Measurements from ENCODE around the gene ANKS4B.
"Not testable (repeated sequence)": the region's sequence is repeated elsewhere in the genome, so short reads cannot be mapped to it uniquely, and the experiment has no call there.

Gene ANKS4B

DNA sequence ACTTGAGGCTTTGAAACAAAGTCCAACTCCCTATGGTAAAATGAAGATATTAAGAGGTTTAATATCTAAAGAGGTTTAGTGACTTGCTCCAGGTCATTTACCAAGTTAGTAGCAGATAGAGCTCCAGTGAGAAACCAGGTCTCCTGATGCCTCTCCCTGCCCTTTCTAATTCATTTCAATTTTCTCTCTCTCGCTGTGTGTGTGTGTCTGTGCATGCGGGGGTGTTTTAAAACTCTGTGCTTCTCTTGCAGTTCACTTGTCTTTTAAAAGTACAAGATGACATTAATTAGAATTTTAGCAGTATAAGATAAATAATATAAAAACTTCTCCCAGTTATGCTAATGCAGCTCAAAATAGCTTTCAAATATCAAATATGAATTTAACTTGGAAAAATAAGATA, 13.9 kb upstream of the ANKS4B start:
- DNase-seq = no peak

- no peak for DNase-seq
These were observed 10.8 kb upstream of the ANKS4B start for GRCh38 chr16:21222495-21223337.

DNA sequence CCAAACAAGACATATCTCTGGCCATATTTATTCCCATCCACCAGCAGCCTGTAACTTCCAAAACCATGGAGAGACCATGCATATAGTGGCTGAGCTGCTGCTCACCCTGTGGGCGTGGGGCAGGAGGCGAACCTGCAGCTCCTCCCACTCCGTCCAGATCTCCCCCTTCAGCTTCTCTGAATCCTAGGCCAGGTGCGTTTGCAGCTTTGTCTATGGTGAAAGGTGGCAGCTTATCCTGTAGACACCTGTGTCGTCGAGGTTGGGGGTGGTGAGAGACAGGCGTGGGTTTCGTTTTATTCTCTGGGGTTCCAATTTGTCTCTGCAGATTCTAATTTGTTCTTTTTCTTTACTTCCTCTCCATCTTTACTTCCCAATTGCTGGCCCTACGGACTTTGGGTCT, 9.7 kb upstream of the ANKS4B start:
- DNase-seq = no peak

DNA sequence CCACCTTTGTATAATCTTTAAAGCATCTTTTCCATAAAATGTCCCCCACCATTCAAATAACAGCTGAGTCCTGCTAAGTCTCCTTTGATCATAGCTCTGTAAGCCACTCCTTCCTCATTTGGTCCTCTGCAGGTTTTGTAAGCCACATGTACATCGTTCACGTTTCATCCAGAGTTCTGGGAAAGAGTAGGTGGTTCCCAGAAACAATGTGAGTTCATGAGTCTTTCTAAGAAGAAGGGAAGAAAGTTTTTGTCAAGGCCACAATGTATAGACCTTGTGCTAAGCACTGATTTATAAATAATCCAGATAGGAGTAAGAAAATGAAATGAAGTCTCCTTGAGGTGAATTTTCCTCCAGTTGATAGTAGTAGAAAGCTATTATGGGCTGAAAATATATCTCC, 8.7 kb upstream of the ANKS4B start:
- DNase-seq = no peak

- no peak for DNase-seq
These were observed 6.8 kb upstream of the ANKS4B start for GRCh38 chr16:21226749-21227148.

DNA sequence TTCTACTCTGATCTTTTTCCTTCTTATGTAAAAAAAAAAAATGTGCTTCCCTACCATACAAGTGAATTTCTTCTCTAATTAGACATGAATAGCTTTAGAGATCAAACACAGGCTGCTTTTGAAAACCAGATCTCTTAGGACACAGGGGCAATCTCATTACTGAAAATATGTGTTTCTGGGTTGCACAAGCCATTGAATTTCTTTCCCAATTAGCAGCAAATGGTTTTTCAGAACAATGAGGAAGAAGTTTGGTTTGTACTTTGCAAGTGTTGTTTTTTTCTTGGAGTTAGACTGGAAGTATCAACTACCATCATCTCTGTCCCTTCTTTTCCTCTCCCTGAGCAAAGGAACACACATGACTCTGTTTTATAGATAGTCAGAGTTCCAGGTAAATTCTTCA, 5.6 kb upstream of the ANKS4B start:
- no peak for DNase-seq

DNA sequence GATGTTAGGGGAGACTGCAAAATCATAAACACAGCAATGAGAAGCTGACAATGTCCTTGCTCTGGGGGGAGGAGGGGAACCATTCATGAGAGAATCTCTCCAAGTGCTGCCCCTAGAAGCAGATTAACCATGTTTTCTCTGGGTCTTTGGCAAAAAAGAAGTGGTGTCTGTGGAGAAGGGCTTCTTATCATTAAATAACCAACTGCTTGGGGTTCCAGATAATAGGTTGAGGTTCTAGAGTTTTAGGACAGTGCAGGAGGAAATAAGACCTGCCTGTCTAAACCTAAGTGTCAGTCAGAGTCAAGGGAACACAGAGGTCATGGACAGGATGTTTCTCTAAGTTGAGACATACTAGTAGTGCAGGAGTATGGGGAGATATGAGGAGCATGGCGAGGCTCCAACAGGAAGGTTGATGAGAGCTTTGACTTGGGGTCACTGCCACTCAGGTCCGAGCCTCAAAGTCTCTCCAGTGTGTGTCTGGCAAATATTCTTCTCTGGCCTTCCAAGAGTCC, 5.1 kb upstream of the ANKS4B start:
- DNase-seq = no peak

DNA sequence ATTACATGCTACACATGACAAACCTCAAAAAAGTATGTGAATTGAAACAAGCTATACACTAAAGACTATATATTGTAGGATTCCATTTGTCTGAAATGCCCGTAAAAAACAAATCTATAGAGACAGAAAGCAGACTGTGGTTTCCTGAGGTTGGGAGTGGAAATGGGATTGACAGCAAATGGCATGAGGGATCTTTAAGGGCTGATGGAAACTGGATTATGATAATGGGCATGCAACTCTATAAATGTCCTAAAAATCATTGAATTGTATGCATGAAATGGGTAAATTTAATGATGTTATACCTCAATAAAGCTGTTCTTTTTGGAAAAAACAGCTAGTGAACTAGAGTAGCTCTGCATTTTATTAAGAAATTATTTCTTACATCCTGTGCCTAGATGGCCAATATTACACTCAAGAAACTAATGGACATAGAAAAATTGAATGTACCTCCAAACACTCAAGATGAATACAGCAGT, 416 bp upstream of the ANKS4B start:
- no peak for DNase-seq

- DNase-seq = no peak
These were observed 1.7 kb downstream of the ANKS4B start for GRCh38 chr16:21235199-21235585.

GRCh38 chr16:21236831-21237230, 3.3 kb downstream of the ANKS4B start:
- no peak for DNase-seq

DNA sequence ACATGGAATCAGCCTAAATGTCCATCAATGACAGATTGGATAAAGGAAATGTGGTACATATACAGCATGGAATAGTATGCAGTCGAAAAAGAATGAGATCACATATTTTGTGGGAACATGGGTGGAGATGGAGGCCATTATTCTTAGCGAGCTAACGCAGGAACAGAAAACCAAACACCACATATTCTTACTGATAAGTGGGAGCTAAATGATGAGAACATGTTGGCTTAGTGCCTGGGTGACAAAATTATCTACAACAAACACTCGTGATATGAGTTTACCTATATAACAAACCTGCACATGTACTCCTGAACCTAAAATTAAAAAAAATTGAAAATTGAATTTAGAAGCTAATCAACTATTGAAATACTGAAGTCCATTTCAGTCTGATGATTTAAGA, 6.1 kb downstream of the ANKS4B start:
- DNase-seq = no peak

- no peak for DNase-seq
These were observed 9.3 kb downstream of the ANKS4B start for GRCh38 chr16:21242756-21243155.

- no peak for DNase-seq
These were observed 11.2 kb downstream of the ANKS4B start for GRCh38 chr16:21244518-21245215.

GRCh38 chr16:21248179-21248578, 14.7 kb downstream of the ANKS4B start:
- DNase-seq = not testable (repeated sequence)

DNA sequence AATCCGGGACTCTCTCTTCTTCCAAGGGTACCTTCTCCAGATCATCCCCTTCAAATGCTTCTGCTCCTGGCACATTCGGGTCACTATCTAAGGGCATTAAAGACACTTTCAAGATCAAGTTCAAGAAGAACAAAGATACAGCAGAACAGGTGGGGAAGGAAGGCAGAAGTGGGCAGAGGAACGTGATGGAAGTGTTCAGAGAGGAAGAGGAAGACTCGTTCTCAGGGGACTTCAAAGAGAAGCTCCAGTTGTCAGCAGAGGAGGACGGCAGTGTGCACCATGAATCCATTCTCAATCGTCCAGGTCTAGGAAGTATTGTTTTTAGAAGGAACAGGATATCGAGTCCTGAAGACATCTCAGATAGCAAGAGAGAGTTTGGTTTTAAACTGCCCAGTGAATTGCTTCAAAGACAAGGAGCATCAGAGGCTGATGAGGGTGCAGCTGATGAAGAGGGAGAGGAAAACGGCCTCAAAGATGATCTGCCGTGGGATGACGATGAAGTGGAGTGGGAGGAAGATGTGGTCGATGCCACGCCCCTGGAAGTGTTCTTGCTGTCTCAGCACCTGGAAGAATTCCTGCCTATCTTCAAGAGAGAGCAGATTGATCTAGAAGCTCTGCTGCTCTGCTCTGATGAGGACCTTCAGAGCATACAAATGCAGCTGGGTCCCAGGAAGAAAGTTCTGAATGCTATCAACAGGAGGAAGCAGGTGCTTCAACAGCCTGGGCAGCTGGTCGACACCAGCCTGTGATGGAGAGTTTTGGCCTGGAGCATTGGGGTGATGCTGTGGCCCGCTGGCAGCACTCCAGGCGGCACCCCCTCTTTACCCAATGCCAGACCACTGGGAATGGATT, 16.8 kb downstream of the ANKS4B start:
- DNase-seq = no peak

DNA sequence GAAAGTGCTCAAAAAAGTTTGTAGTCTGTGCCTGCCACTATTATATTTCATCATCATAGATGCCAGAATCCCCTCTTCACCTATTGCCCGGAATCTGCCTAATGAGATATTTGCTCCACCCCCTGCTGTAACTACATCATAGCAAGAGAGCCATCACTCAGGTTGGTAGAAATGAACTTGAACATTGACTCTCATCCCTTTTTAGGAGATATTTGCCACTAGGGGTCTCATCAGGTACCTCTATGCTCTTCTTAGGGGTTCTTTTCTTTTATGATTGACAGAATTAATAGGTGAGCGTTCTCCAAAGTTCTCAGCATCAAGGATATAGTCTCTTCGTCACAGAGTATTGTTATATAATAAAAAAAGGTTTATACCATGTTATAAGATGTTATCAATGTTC, 20.0 kb downstream of the ANKS4B start:
- no peak for DNase-seq

DNA sequence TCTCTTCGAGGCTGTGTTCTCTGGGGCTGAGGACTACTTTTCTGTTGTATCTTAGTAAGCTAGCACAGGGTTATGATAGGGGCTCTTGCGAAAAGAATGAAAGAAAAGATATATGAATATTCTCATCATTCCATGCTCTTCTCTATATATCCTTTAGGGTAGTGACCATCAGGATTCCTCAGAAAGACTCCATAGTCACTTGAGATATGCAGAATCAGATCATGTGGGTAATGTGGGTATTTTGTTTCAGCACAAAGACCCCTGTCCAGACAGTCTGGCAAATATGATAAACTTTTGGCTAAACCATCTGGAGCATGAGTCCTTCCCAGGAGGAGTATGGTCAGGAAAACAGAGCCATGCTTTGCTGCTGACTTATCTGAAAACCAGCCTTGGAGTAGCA, 23.1 kb downstream of the ANKS4B start:
- DNase-seq = no peak

DNA sequence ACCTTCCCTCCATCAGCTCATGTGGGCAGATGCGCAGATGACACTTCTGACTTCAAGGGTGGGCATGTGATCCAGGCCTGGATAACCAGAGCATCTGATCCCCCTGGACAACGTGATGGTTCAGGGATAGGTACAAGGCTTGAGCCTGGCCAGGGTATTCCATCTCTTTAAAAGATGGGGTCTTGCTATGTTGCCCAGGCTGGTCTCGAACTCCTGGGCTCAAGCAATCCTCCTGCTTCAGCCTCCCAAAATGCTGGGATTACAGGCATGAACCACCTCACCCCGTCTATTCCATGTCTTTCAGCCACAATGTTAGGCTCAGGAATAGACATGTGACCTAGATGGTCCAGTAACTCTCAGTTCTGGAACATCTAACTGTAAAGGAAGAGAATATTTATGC, 23.8 kb downstream of the ANKS4B start:
- DNase-seq = no peak

DNA sequence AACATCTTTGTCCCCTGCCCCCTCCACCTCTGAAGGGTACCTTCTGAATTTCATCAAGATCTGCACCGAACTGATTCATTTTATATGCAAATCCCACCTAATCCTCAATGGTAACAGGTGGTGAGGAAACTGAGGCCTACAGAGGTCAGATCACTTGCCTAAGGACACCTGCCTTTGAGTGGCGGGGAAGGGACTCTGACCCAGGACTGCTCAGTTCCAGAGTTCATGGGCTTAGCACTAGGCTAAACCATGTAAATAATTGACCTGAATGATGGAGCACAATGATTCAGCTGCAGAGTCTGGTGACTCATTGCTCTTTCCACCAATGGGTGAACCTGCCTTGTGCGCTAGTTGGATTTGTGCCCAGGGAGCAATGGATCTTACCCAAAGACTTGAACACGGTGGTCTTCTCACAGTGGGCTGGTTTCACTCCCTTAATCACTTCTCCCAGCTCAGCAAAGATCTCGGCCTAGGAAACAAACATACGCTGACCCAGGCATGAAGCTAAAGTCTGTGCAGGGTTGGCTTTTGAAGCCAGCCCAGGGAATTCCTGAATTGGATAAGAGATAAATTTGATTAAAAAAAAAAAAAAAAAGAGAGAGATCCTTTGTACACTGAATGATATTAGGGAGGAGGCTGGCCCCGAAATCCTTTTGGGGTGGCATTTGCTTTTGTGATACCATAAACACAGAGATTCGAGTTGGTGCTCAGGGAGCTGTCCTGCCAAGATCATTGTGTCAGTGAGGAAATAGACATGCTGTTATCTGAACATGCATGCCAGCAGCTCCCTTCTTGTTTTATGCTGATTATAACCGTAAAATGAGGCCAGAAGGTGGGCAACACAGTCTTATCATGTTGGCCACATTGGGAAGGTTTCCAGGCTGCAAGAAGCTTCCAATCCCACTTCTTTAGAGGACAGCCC, 27.6 kb downstream of the ANKS4B start:
- no peak for DNase-seq

- DNase-seq = no peak
These were observed 29.5 kb downstream of the ANKS4B start for GRCh38 chr16:21262779-21263639.

All from T-helper 9 cell (primary cell).